ENCODE data around the gene LRSAM1. TPM values are rescaled to one million over a fixed set of nuclear protein-coding genes. Genes with fewer than 3 reads are reported as not detected.

The LRSAM1 gene
- total and polyA plus RNA-seq, 9 of the 15 experiments (the other 6 are each of a cell fraction or from before 2014, with no cell fraction given) = 0.07 to 16.2 (median 4.7) TPM

GRCh38 chr9:127506814-127507750 is 55.8 kb downstream of the LRSAM1 start (continued):
- TF ChIP-seq, protein P1, sequence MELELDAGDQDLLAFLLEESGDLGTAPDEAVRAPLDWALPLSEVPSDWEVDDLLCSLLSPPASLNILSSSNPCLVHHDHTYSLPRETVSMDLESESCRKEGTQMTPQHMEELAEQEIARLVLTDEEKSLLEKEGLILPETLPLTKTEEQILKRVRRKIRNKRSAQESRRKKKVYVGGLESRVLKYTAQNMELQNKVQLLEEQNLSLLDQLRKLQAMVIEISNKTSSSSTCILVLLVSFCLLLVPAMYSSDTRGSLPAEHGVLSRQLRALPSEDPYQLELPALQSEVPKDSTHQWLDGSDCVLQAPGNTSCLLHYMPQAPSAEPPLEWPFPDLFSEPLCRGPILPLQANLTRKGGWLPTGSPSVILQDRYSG (tag; conservative IDR thresholded peaks at IDR 0.05; ENCODE audit: low read depth) = peak; percentile 68; the same call in 1 of the 2 replicates
- peak; percentile 67 for TF ChIP-seq MEIS2 (IDR thresholded peaks at IDR 0.05; ENCODE audit: partially characterized antibody)
- peak; percentile 89 for TF ChIP-seq MYC (IDR thresholded peaks at IDR 0.05; ENCODE audit: low read depth, low read length)
- no peak for TF ChIP-seq MYC (CRISPR knock-in tag; IDR thresholded peaks at IDR 0.05; ENCODE audit: borderline replicate concordance, low read depth)
- peak; percentile 27; the same call in 1 of the 2 replicates for TF ChIP-seq TAL1 (IDR thresholded peaks at IDR 0.05)
- 0 out of 2 replicates have a peak, but pooled peaks have one; percentile 48 for TF ChIP-seq ELF4 (CRISPR knock-in tag; IDR thresholded peaks at IDR 0.05)
- TF ChIP-seq ZBTB7A (IDR thresholded peaks at IDR 0.05; ENCODE audit: borderline replicate concordance, control insufficient read depth, low read depth, low read length) = peak; percentile 90
- TF ChIP-seq RAD21 (CRISPR knock-in tag; conservative IDR thresholded peaks at IDR 0.05 in 1 of 2, IDR thresholded peaks at IDR 0.05 in 1 of 2) = peak; percentile 22 to 48; a peak in 3 of 4 replicates
- TF ChIP-seq ZBTB33 (CRISPR knock-in tag; IDR thresholded peaks at IDR 0.05) = peak; percentile 43; the same call in 1 of the 2 replicates
- peak in 1 of 2 experiments; percentile 68; a peak in 2 of 4 replicates for TF ChIP-seq MNT (conservative IDR thresholded peaks at IDR 0.05)
- 0 out of 2 replicates have a peak, but pooled peaks have one; percentile 31 for TF ChIP-seq ZNF134 (CRISPR knock-in tag; conservative IDR thresholded peaks at IDR 0.05)
- TF ChIP-seq ZNF444 (CRISPR knock-in tag; IDR thresholded peaks at IDR 0.05) = no peak
- TF ChIP-seq NEUROD1 (IDR thresholded peaks at IDR 0.05; ENCODE audit: borderline replicate concordance, low read depth, low read length, partially characterized antibody) = peak; percentile 68
- no peak for TF ChIP-seq PRDM10 (IDR thresholded peaks at IDR 0.05; ENCODE audit: partially characterized antibody)
- no peak for TF ChIP-seq ZNF699 (CRISPR knock-in tag; IDR thresholded peaks at IDR 0.05; ENCODE audit: insufficient replicate concordance)

Data from K562 (cell line).